K562 (cell line): ENCODE results near the gene GDF15. TPM values are rescaled to one million over a fixed set of nuclear protein-coding genes. Genes with fewer than 3 reads are reported as not detected.

Experiments
- CBX8 ChIP-seq: fragments of 200-600 bp; sonication (generic); IDR thresholded peaks from 2 replicates; pipeline ENCODE4 v1.6.1; 2012; ENCODE audit warnings: borderline replicate concordance, mixed run types, low read depth, mild to moderate bottlenecking, moderate library complexity, mixed read lengths, low read length, control low read depth, inconsistent platforms; ENCODE audit not compliant: poor library complexity, severe bottlenecking; ENCODE audit errors: extremely low read depth
- SPI1 ChIP-seq: IDR thresholded peaks from 2 replicates; pipeline ENCODE4 v1.6.1; 2011; ENCODE audit warnings: low read depth, low read length, control low read depth, borderline replicate concordance
- ZBED1 ChIP-seq: IDR thresholded peaks from 2 replicates; pipeline ENCODE4 v1.6.1; 2014
- ZNF12 ChIP-seq: sonication (generic); formaldehyde crosslinking; IDR thresholded peaks from 2 replicates; pipeline ENCODE4 v1.4.0; 2020; ENCODE audit warnings: mild to moderate bottlenecking, missing genetic modification reagents
- ZNF212 ChIP-seq: fragments of 450-650 bp; formaldehyde crosslinking; IDR thresholded peaks from 2 replicates; pipeline ENCODE4 v1.4.0; 2020; ENCODE audit warnings: mild to moderate bottlenecking
- polyA plus RNA-seq, 8 experiments: library from polyadenylated mRNA; depleted of rRNA in 4 of 8; stranded (reverse) in 5 of 8; unstranded in 3 of 8; fragments of >200 nt; fragmentation: Nextera tagmentation in 2 of 8; fragmentation: Illumina TruSeq in 1 of 8; extraction: Ambion mirVana in 2 of 8; extraction: Trizol in 1 of 8; gene quantifications; 2 replicates each; pipeline versions ENCODE4 v1.2.1 to v1.2.3, GENCODE V29; 2011 to 2014; ENCODE audit warnings: inconsistent platforms in 1 of 8, missing spikeins in 1 of 8
- total RNA-seq, 7 experiments: library from RNA; depleted of rRNA in 6 of 7; stranded (reverse); fragments of >200 nt in 6 of 7; fragmentation: Illumina TruSeq in 2 of 7; extraction: Trizol in 2 of 7; gene quantifications; 2 replicates each; pipeline versions ENCODE4 v1.2.1 to v1.2.3, GENCODE V29; 2011 to 2021; ENCODE audit warnings: low replicate concordance in 1 of 7
- TF ChIP-seq, protein P1 (sequence below): fragments of 450-650 bp; IDR thresholded peaks from 2 replicates; pipeline ENCODE4 v1.7.1; 2018; ENCODE audit warnings: mild to moderate bottlenecking, low read depth; ENCODE audit not compliant: partially characterized antibody
- TF ChIP-seq, protein P2 (sequence below): fragments of 250-450 bp; sonication (Bioruptor Pico); IDR thresholded peaks from 2 replicates; pipeline ENCODE4 v1.4.0; 2020; ENCODE audit warnings: mild to moderate bottlenecking, moderate library complexity, borderline replicate concordance
- TF ChIP-seq, protein P3 (sequence below), 2 experiments: fragments of 450-650 bp; formaldehyde crosslinking in 1 of 2; IDR thresholded peaks; 2 replicates each; pipeline versions ENCODE4 v1.4.0 to v1.6.1; 2014 to 2020; ENCODE audit warnings: mild to moderate bottlenecking in 2 of 2, borderline replicate concordance in 1 of 2, low read depth in 1 of 2
- TF ChIP-seq, protein P4 (sequence below): sonication (generic); formaldehyde crosslinking; IDR thresholded peaks from 2 replicates; pipeline ENCODE4 v1.8.0; 2022; ENCODE audit warnings: mild to moderate bottlenecking, missing genetic modification reagents, borderline replicate concordance

The GDF15 gene
- total and polyA plus RNA-seq, 9 of the 15 experiments (the other 6 are each of a cell fraction or from before 2014, with no cell fraction given), result 2.3 to 82.4 (median 12.5) TPM

DNA sequence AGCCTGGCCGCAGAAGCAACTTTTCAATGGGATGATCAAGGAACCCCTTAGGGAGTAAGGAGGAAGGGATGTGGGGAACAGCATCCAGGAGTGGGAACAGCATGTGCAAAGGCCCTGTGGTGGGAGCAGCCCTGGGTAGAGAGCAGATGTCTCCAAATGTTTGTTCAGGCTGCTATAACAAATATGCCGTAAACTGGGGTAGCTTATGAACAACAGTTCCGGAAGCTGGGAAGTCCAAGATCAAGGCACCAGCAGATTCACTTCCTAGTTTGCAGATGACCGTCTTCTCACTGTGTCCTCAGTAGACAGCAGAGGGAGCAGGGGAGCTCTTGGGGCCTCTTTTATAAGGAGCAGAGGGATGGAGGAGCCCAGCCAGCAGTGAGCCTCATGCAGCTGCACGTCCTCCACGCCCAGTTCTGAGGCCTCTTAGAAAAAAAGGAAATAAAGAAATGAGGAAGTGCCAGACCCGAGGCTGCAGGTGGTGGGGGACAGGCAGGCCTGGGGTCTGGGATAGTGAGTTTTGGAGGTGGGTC lies 15.7 kb downstream of the GDF15 start (continued):
- TF ChIP-seq, protein P1, sequence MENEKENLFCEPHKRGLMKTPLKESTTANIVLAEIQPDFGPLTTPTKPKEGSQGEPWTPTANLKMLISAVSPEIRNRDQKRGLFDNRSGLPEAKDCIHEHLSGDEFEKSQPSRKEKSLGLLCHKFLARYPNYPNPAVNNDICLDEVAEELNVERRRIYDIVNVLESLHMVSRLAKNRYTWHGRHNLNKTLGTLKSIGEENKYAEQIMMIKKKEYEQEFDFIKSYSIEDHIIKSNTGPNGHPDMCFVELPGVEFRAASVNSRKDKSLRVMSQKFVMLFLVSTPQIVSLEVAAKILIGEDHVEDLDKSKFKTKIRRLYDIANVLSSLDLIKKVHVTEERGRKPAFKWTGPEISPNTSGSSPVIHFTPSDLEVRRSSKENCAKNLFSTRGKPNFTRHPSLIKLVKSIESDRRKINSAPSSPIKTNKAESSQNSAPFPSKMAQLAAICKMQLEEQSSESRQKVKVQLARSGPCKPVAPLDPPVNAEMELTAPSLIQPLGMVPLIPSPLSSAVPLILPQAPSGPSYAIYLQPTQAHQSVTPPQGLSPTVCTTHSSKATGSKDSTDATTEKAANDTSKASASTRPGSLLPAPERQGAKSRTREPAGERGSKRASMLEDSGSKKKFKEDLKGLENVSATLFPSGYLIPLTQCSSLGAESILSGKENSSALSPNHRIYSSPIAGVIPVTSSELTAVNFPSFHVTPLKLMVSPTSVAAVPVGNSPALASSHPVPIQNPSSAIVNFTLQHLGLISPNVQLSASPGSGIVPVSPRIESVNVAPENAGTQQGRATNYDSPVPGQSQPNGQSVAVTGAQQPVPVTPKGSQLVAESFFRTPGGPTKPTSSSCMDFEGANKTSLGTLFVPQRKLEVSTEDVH, result no peak
- TF ChIP-seq ZBED1 (no peak), ZNF12 (peak; percentile 96), SPI1 (peak; percentile 100), CBX8 (no peak), ZNF212 (no peak)
- TF ChIP-seq, protein P2, sequence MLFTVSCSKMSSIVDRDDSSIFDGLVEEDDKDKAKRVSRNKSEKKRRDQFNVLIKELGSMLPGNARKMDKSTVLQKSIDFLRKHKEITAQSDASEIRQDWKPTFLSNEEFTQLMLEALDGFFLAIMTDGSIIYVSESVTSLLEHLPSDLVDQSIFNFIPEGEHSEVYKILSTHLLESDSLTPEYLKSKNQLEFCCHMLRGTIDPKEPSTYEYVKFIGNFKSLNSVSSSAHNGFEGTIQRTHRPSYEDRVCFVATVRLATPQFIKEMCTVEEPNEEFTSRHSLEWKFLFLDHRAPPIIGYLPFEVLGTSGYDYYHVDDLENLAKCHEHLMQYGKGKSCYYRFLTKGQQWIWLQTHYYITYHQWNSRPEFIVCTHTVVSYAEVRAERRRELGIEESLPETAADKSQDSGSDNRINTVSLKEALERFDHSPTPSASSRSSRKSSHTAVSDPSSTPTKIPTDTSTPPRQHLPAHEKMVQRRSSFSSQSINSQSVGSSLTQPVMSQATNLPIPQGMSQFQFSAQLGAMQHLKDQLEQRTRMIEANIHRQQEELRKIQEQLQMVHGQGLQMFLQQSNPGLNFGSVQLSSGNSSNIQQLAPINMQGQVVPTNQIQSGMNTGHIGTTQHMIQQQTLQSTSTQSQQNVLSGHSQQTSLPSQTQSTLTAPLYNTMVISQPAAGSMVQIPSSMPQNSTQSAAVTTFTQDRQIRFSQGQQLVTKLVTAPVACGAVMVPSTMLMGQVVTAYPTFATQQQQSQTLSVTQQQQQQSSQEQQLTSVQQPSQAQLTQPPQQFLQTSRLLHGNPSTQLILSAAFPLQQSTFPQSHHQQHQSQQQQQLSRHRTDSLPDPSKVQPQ (CRISPR knock-in tag), result no peak
- TF ChIP-seq, protein P3, sequence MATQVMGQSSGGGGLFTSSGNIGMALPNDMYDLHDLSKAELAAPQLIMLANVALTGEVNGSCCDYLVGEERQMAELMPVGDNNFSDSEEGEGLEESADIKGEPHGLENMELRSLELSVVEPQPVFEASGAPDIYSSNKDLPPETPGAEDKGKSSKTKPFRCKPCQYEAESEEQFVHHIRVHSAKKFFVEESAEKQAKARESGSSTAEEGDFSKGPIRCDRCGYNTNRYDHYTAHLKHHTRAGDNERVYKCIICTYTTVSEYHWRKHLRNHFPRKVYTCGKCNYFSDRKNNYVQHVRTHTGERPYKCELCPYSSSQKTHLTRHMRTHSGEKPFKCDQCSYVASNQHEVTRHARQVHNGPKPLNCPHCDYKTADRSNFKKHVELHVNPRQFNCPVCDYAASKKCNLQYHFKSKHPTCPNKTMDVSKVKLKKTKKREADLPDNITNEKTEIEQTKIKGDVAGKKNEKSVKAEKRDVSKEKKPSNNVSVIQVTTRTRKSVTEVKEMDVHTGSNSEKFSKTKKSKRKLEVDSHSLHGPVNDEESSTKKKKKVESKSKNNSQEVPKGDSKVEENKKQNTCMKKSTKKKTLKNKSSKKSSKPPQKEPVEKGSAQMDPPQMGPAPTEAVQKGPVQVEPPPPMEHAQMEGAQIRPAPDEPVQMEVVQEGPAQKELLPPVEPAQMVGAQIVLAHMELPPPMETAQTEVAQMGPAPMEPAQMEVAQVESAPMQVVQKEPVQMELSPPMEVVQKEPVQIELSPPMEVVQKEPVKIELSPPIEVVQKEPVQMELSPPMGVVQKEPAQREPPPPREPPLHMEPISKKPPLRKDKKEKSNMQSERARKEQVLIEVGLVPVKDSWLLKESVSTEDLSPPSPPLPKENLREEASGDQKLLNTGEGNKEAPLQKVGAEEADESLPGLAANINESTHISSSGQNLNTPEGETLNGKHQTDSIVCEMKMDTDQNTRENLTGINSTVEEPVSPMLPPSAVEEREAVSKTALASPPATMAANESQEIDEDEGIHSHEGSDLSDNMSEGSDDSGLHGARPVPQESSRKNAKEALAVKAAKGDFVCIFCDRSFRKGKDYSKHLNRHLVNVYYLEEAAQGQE (IDR thresholded peaks at IDR 0.05; ENCODE audit: borderline replicate concordance), result peak; percentile 54; the same call in 1 of the 2 replicates
- TF ChIP-seq, protein P3 (CRISPR knock-in tag; IDR thresholded peaks at IDR 0.05; ENCODE audit: low read depth), result no peak
- TF ChIP-seq, protein P4, sequence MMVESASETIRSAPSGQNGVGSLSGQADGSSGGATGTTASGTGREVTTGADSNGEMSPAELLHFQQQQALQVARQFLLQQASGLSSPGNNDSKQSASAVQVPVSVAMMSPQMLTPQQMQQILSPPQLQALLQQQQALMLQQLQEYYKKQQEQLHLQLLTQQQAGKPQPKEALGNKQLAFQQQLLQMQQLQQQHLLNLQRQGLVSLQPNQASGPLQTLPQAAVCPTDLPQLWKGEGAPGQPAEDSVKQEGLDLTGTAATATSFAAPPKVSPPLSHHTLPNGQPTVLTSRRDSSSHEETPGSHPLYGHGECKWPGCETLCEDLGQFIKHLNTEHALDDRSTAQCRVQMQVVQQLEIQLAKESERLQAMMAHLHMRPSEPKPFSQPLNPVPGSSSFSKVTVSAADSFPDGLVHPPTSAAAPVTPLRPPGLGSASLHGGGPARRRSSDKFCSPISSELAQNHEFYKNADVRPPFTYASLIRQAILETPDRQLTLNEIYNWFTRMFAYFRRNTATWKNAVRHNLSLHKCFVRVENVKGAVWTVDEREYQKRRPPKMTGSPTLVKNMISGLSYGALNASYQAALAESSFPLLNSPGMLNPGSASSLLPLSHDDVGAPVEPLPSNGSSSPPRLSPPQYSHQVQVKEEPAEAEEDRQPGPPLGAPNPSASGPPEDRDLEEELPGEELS (CRISPR knock-in tag), result no peak
